A673 (cell line): ENCODE data around the gene LMTK2. TPM values are rescaled to one million over a fixed set of nuclear protein-coding genes. Genes with fewer than 3 reads are reported as not detected.

Experiments
- BruUV-seq: library from RNA; stranded (reverse); fragments of 400-500 nt; replicated peaks from 2 replicates; lab custom pipeline; 2021; lab: Mats Ljungman, UMichigan
- CTCF ChIA-PET: fragments of 300-600 bp; sonication (Branson Sonifier 250); formaldehyde crosslinking; loops from one replicate; lab custom pipeline; 2022; ENCODE audit warnings: antibody characterized with exemption; lab: Charles Lee
- POLR2A ChIA-PET: fragments of 300-600 bp; sonication (Branson Sonifier 250); formaldehyde crosslinking; loops from one replicate; lab custom pipeline; 2022; ENCODE audit warnings: antibody characterized with exemption; ENCODE audit not compliant: low non-redundant PET; lab: Charles Lee
- DNase-seq: peaks from one replicate; pipeline ENCODE4 v3.0.0-alpha.2; 2015; ENCODE audit warnings: low spot score
- H3K27ac ChIP-seq: fragments of 200-600 bp; sonication (generic); 2 replicates; pipeline ENCODE4 v1.5.1; 2016; ENCODE audit warnings: mixed run types, low read depth, mild to moderate bottlenecking, mixed read lengths, antibody characterized with exemption, low read length; ENCODE audit not compliant: poor library complexity, severe bottlenecking
- H3K27me3 ChIP-seq: fragments of 200-600 bp; sonication (generic); replicated peaks from 2 replicates; pipeline ENCODE4 v1.6.1; 2017; ENCODE audit warnings: mixed run types, low read depth, mild to moderate bottlenecking, mixed read lengths, antibody characterized with exemption, low read length; ENCODE audit not compliant: insufficient read depth, poor library complexity
- H3K36me3 ChIP-seq: fragments of 200-600 bp; sonication (generic); 2 replicates; pipeline ENCODE4 v1.6.1; 2016; ENCODE audit warnings: mixed run types, mild to moderate bottlenecking, mixed read lengths, antibody characterized with exemption, low read length; ENCODE audit not compliant: insufficient read depth, poor library complexity, severe bottlenecking
- H3K4me1 ChIP-seq: fragments of 200-600 bp; sonication (generic); 2 replicates; pipeline ENCODE4 v1.6.1; 2017; ENCODE audit warnings: mixed run types, mild to moderate bottlenecking, mixed read lengths, antibody characterized with exemption, low read length; ENCODE audit not compliant: insufficient read depth, poor library complexity, severe bottlenecking
- H3K4me3 ChIP-seq: fragments of 200-600 bp; sonication (generic); 2 replicates; pipeline ENCODE4 v1.5.1; 2016; ENCODE audit warnings: low read depth, mixed run types, mild to moderate bottlenecking, mixed read lengths, low read length; ENCODE audit not compliant: poor library complexity, severe bottlenecking
- H3K9me3 ChIP-seq: fragments of 200-600 bp; sonication (generic); 2 replicates; pipeline ENCODE4 v1.6.1; 2016; ENCODE audit warnings: mixed run types, low read depth, mild to moderate bottlenecking, mixed read lengths, antibody characterized with exemption, low read length; ENCODE audit not compliant: poor library complexity, severe bottlenecking
- CTCF ChIP-seq: fragments of 300-800, 200-600 bp; sonication (generic); conservative IDR thresholded peaks from 2 replicates; pipeline ENCODE4 v1.5.1; 2017; ENCODE audit warnings: low read depth, mild to moderate bottlenecking, antibody characterized with exemption, low read length, moderate library complexity, mixed read lengths
- EZH2 ChIP-seq: fragments of 200-600 bp; sonication (generic); IDR thresholded peaks from 2 replicates; pipeline ENCODE4 v1.6.1; 2017; ENCODE audit warnings: borderline replicate concordance, low read depth, mild to moderate bottlenecking, mixed read lengths, antibody characterized with exemption, low read length; ENCODE audit not compliant: poor library complexity, severe bottlenecking
- intact Hi-C: fragments of 100-400 bp; cut with micrococcal nuclease; formaldehyde crosslinking; loops from one replicate; pipeline ENCODE4 v1.10.0; 2022; ENCODE audit not compliant: unreplicated experiment
- total RNA-seq: library from RNA; stranded (reverse); gene quantifications from 2 replicates; pipeline ENCODE4 v1.2.3, GENCODE V29; 2021

The LMTK2 gene
- total RNA-seq, 1 experiment from 2014 or later, result 20.6 TPM

- DNase-seq, result no peak
- no peaks in the 10 kb centered on the region for H3K9me3 ChIP-seq
- peaks cover 4% of the 10 kb centered on the region for H3K4me1 ChIP-seq
- peaks cover 3% of the 10 kb centered on the region for H3K36me3 ChIP-seq
- intact Hi-C loops, result no loop called here
- no peaks in the 10 kb centered on the region for H3K27me3 ChIP-seq
- ChIA-PET POLR2A (no interaction called here), CTCF (no interaction called here)
- H3K4me3 ChIP-seq, result no peak overlapping the region
- H3K27ac ChIP-seq, result no peak overlapping the region
- TF ChIP-seq CTCF, result no peak
- TF ChIP-seq EZH2, result no peak
- BruUV-seq, result no TSS peak
Observed at GRCh38 chr7:98254516-98254915, 147.9 kb downstream of the LMTK2 start.

- ChIA-PET POLR2A (no interaction called here), CTCF (no interaction called here)
- BruUV-seq, result TSS peak; percentile 16
- Histone ChIP-seq H3K4me3 (no peak overlapping the region), H3K27me3 (no peaks in the 10 kb centered on the region), H3K27ac (no peak overlapping the region), H3K9me3 (no peaks in the 10 kb centered on the region), H3K36me3 (peaks cover 3% of the 10 kb centered on the region), H3K4me1 (peaks cover 4% of the 10 kb centered on the region)
- TF ChIP-seq EZH2, result no peak
- intact Hi-C loops, result no loop called here
- DNase-seq, result no peak
Observed at GRCh38 chr7:98254951-98255610, 148.4 kb downstream of the LMTK2 start.

DNA sequence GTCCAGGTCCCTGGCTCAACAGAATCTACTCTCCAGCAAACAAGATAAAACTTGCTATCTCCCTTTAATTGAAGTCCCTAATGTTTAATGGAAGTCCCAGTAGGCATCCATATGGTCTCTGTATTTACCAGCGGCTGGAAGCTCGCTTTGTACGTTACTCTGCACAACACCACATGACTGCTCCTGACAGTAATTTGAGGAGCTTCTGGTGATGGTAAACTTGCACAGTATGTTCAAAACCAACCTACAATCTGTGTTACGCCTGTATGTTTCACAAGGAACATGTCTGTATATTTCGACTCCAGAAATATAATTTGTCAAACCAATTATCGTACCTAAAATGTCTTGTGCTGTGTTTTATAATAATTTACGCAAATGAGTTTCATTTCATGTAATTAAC lies 149.8 kb downstream of the LMTK2 start:
- CTCF ChIA-PET, result no interaction called here
- TF ChIP-seq CTCF, result no peak
- TF ChIP-seq EZH2, result no peak

DNA sequence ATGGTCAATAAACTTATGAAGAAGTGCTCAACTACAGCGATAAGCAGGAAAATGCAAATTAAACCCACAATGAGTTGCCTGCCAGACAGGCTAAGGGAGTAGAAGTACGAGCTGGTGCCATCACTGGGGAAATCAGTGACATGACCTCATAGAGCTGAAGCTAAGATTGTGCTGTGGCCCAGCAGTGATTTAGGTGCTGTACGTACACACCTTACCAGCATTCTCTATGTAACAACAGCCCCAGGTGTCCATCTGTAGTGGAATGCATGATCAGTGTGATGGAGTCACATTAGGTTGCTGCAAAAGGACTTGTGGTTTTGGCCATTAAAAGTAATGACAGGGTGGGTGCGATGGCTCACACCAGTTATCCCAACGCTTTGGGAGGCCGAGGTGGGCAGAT lies 151.0 kb downstream of the LMTK2 start:
- no peak for DNase-seq
- CTCF ChIA-PET, result interaction anchor here (0.7 kb wide), 1 partner anchor 9 kb away, joined by 8 read pairs; no protein-coding TSS in a partner anchor
- H3K9me3 ChIP-seq, result no peaks in the 10 kb centered on the region
- TF ChIP-seq CTCF (no peak), EZH2 (no peak)
- H3K27ac ChIP-seq, result no peak overlapping the region
- H3K36me3 ChIP-seq, result peaks cover 3% of the 10 kb centered on the region
- H3K27me3 ChIP-seq, result no peaks in the 10 kb centered on the region
- BruUV-seq, result no TSS peak
- no peak overlapping the region for H3K4me3 ChIP-seq
- POLR2A ChIA-PET, result no interaction called here
- no peaks in the 10 kb centered on the region for H3K4me1 ChIP-seq
- intact Hi-C loops, result no loop called here

More for the DNA sequence above, 149.8 kb downstream of the LMTK2 start:
- intact Hi-C loops, result no loop called here
- Histone ChIP-seq H3K9me3 (no peaks in the 10 kb centered on the region), H3K27me3 (no peaks in the 10 kb centered on the region), H3K4me3 (no peak overlapping the region), H3K27ac (no peak overlapping the region), H3K36me3 (peaks cover 3% of the 10 kb centered on the region), H3K4me1 (peaks cover 2% of the 10 kb centered on the region)
- POLR2A ChIA-PET, result no interaction called here
- no TSS peak for BruUV-seq
- no peak for DNase-seq
